H1 (cell line): ENCODE results near the gene PACC1. TPM values are rescaled to one million over a fixed set of nuclear protein-coding genes. Genes with fewer than 3 reads are reported as not detected.

Experiments used
- CTCF ChIA-PET: fragments of 300-600 bp; sonication (Branson Sonifier 250); formaldehyde crosslinking; loops from one replicate; lab custom pipeline; 2021; ENCODE audit not compliant: partially characterized antibody; lab: Charles Lee
- POLR2A ChIA-PET: fragments of 300-600 bp; sonication (Branson Sonifier 250); formaldehyde crosslinking; loops from one replicate; lab custom pipeline; 2021; ENCODE audit warnings: inconsistent platforms; ENCODE audit not compliant: partially characterized antibody; lab: Charles Lee
- DNase-seq, 2 experiments: peaks; one replicate each; pipeline versions ENCODE4 v3.0.0 to v3.0.0-alpha.2; 2010 to 2022; ENCODE audit warnings: low spot score in 2 of 2, low read depth in 1 of 2, mixed read lengths in 1 of 2
- FAIRE-seq: peaks from 2 replicates; lab custom pipeline; 2011; peaks lifted over from hg19 to GRCh38; lab: Jason Lieb, UNC
- H2AFZ ChIP-seq: 2 replicates; pipeline ENCODE4 v1.8.1; 2012; ENCODE audit warnings: low read length, inconsistent platforms
- H2AK5ac ChIP-seq: 2 replicates; pipeline ENCODE4 v1.6.1; 2013; ENCODE audit warnings: low read depth, low read length
- H2BK120ac ChIP-seq: replicated peaks from 2 replicates; pipeline ENCODE3; 2013; ENCODE audit warnings: low read depth, low read length, inconsistent platforms
- H2BK12ac ChIP-seq: 2 replicates; pipeline ENCODE4 v1.6.1; 2013; ENCODE audit warnings: low read depth, low read length
- H2BK15ac ChIP-seq: 2 replicates; pipeline ENCODE4 v1.6.1; 2013; ENCODE audit warnings: low read length
- H2BK20ac ChIP-seq: 2 replicates; pipeline ENCODE4 v1.6.1; 2013; ENCODE audit warnings: low read length
- H2BK5ac ChIP-seq: 2 replicates; pipeline ENCODE4 v1.6.1; 2013; ENCODE audit warnings: low read depth, low read length
- H3K14ac ChIP-seq: 2 replicates; pipeline ENCODE4 v1.6.1; 2013; ENCODE audit warnings: inconsistent platforms; ENCODE audit not compliant: insufficient read length
- H3K18ac ChIP-seq: 2 replicates; pipeline ENCODE4 v1.6.1; 2013; ENCODE audit warnings: low read length; ENCODE audit errors: extremely low read depth
- H3K23ac ChIP-seq: 2 replicates; pipeline ENCODE4 v1.6.1; 2013; ENCODE audit warnings: inconsistent platforms; ENCODE audit not compliant: insufficient read length
- H3K23me2 ChIP-seq: 2 replicates; pipeline ENCODE4 v1.6.1; 2013; ENCODE audit warnings: low read depth, low read length
- H3K27ac ChIP-seq: 2 replicates; pipeline ENCODE4 v1.6.1; 2011; ENCODE audit warnings: low read depth, low read length, inconsistent platforms
- H3K27me3 ChIP-seq, 4 experiments: replicated peaks in 1 of 4; 1 replicate in 1 of 4; 2 replicates in 3 of 4; pipeline versions ENCODE4 v1.6.1 to v1.8.1; 2011 to 2013; ENCODE audit warnings: low read length in 3 of 4, mild to moderate bottlenecking in 3 of 4, inconsistent platforms in 2 of 4, mixed read lengths in 2 of 4, moderate library complexity in 1 of 4; ENCODE audit not compliant: control insufficient read depth in 3 of 4, insufficient read depth in 3 of 4; ENCODE audit errors: extremely low read depth in 1 of 4
- H3K36me3 ChIP-seq, 4 experiments: 2 replicates each; pipeline versions ENCODE4 v1.6.1 to v1.8.1; 2011 to 2013; ENCODE audit warnings: mild to moderate bottlenecking in 4 of 4, low read length in 3 of 4, moderate library complexity in 2 of 4, control low read depth in 1 of 4, inconsistent platforms in 1 of 4; ENCODE audit not compliant: insufficient read depth in 4 of 4, control insufficient read depth in 2 of 4
- H3K4ac ChIP-seq: replicated peaks from 2 replicates; pipeline ENCODE3; 2013; ENCODE audit warnings: low read length, low read depth, mixed read lengths, inconsistent platforms; ENCODE audit not compliant: insufficient read length
- H3K4me1 ChIP-seq, 4 experiments: replicated peaks in 1 of 4; 1 replicate in 1 of 4; 2 replicates in 3 of 4; pipeline versions ENCODE4 v1.6.1 to v1.8.1; 2011 to 2013; ENCODE audit warnings: low read length in 3 of 4, inconsistent platforms in 2 of 4, mixed read lengths in 1 of 4; ENCODE audit not compliant: insufficient read depth in 4 of 4, control insufficient read depth in 3 of 4
- H3K4me2 ChIP-seq, 2 experiments: 2 replicates each; pipeline versions ENCODE4 v1.6.1 to v1.8.1; 2011 to 2013; ENCODE audit warnings: low read depth in 2 of 2, low read length in 2 of 2, control low read depth in 1 of 2, inconsistent platforms in 1 of 2, mild to moderate bottlenecking in 1 of 2; ENCODE audit not compliant: insufficient read depth in 1 of 2
- H3K4me3 ChIP-seq, 4 experiments: fragments of 200-600, 300-600 bp in 1 of 4; sonication (generic), shearing (Covaris generic), sonication (Bioruptor Twin) in 1 of 4; 2 replicates each; pipeline versions ENCODE4 v1.5.1 to v1.8.1; 2011 to 2016; ENCODE audit warnings: low read length in 4 of 4, low read depth in 3 of 4, control low read depth in 2 of 4, inconsistent platforms in 2 of 4, mild to moderate bottlenecking in 2 of 4, mixed read lengths in 1 of 4, moderate library complexity in 1 of 4; ENCODE audit not compliant: insufficient read depth in 2 of 4; ENCODE audit errors: extremely low read depth in 1 of 4
- H3K56ac ChIP-seq: replicated peaks from 2 replicates; pipeline ENCODE3; 2013; ENCODE audit warnings: low read depth, mild to moderate bottlenecking, mixed read lengths, low read length, inconsistent platforms; ENCODE audit not compliant: insufficient read length
- H3K79me1 ChIP-seq: 2 replicates; pipeline ENCODE4 v1.6.1; 2013; ENCODE audit warnings: low read depth, low read length, control low read depth
- H3K79me2 ChIP-seq, 2 experiments: 2 replicates each; pipeline versions ENCODE4 v1.6.1 to v1.8.1; 2012 to 2013; ENCODE audit warnings: low read length in 2 of 2, mild to moderate bottlenecking in 2 of 2, inconsistent platforms in 1 of 2; ENCODE audit not compliant: insufficient read depth in 2 of 2, control insufficient read depth in 1 of 2
- H3K9ac ChIP-seq, 4 experiments: replicated peaks in 1 of 4; 1 replicate in 1 of 4; 2 replicates in 3 of 4; pipeline versions ENCODE4 v1.6.1 to v1.8.1; 2011 to 2013; ENCODE audit warnings: low read depth in 3 of 4, low read length in 3 of 4, control low read depth in 2 of 4, mild to moderate bottlenecking in 2 of 4, moderate library complexity in 2 of 4, inconsistent platforms in 1 of 4; ENCODE audit errors: extremely low read depth in 1 of 4
- H3K9me3 ChIP-seq, 2 experiments: 2 replicates each; pipeline versions ENCODE4 v1.6.1 to v1.8.1; 2012 to 2013; ENCODE audit warnings: mild to moderate bottlenecking in 2 of 2, moderate library complexity in 2 of 2, control low read depth in 1 of 2, inconsistent platforms in 1 of 2, low read depth in 1 of 2, low read length in 1 of 2, mixed read lengths in 1 of 2; ENCODE audit not compliant: insufficient read depth in 2 of 2
- H4K20me1 ChIP-seq, 2 experiments: replicated peaks in 1 of 2; 2 replicates each; pipeline versions ENCODE3 to v1.8.1; 2011 to 2013; ENCODE audit warnings: inconsistent platforms in 2 of 2, low read length in 2 of 2, mild to moderate bottlenecking in 1 of 2; ENCODE audit not compliant: insufficient read depth in 2 of 2, control insufficient read depth in 1 of 2
- H4K5ac ChIP-seq: 2 replicates; pipeline ENCODE4 v1.6.1; 2013; ENCODE audit warnings: low read length, low read depth, mixed read lengths, inconsistent platforms; ENCODE audit not compliant: insufficient read length
- H4K8ac ChIP-seq: 2 replicates; pipeline ENCODE4 v1.8.0; 2013; ENCODE audit warnings: mild to moderate bottlenecking, moderate library complexity, low read length, inconsistent platforms; ENCODE audit not compliant: insufficient read depth; ENCODE audit errors: extremely low read depth
- H4K91ac ChIP-seq: replicated peaks from 2 replicates; pipeline ENCODE3; 2013; ENCODE audit warnings: low read length, mixed read lengths, inconsistent platforms; ENCODE audit not compliant: insufficient read length
- E2F6 ChIP-seq: IDR thresholded peaks from 2 replicates; pipeline ENCODE4 v1.6.1; 2012; ENCODE audit warnings: inconsistent platforms
- SAP30 ChIP-seq: fragments of 300-600 bp; sonication (generic); IDR thresholded peaks from 2 replicates; pipeline ENCODE4 v1.7.1; 2012; ENCODE audit warnings: low read length, moderate library complexity, mild to moderate bottlenecking, inconsistent platforms; ENCODE audit not compliant: insufficient read depth, insufficient replicate concordance
- WGBS, 2 experiments: shearing (Covaris generic) in 1 of 2; methylation state at CpG; one replicate each; pipeline versions ENCODE4 v1.1.6 to v1.1.7; 2013 to 2015; ENCODE audit warnings: low lambda C conversion rate in 2 of 2, mixed read lengths in 2 of 2, inconsistent platforms in 1 of 2, low coverage in 1 of 2, missing lambda C conversion rate in 1 of 2; ENCODE audit not compliant: insufficient replicate concordance in 2 of 2, insufficient coverage in 1 of 2, insufficient read length in 1 of 2; ENCODE audit errors: extremely low coverage in 1 of 2, missing lambda C conversion rate in 1 of 2; 5-methylcytosine and 5-hydroxymethylcytosine counted together
- polyA plus RNA-seq, 7 experiments: library from polyadenylated mRNA; depleted of rRNA in 3 of 7; stranded (reverse) in 5 of 7; unstranded in 2 of 7; fragments of >200 nt in 5 of 7; fragments of 200-250 nt in 2 of 7; gene quantifications; 1 replicate in 5 of 7; 2 replicates in 1 of 7; 4 replicates in 1 of 7; pipeline versions ENCODE4 v1.2.1 to v1.2.3, GENCODE V29; 2011 to 2013; ENCODE audit warnings: missing spikeins in 2 of 7, mixed read lengths in 2 of 7
- total RNA-seq: library from RNA; stranded (reverse); fragmentation: NEBNext Ultra II Directional; extraction: Animal tissue kit (Norgen Biotek cat#: 25700); gene quantifications from 2 replicates; pipeline ENCODE4 v1.2.1, GENCODE V29; 2021
- TF ChIP-seq, protein P1 (sequence below): IDR thresholded peaks from 2 replicates; pipeline ENCODE4 v1.6.1; 2011; ENCODE audit warnings: low read depth, mild to moderate bottlenecking, low read length; ENCODE audit not compliant: insufficient read depth

Gene PACC1
- total and polyA plus RNA-seq, 2 of the 8 experiments (the other 6 are each of a cell fraction or from before 2014, with no cell fraction given): 18.8 to 23.5 TPM

DNA sequence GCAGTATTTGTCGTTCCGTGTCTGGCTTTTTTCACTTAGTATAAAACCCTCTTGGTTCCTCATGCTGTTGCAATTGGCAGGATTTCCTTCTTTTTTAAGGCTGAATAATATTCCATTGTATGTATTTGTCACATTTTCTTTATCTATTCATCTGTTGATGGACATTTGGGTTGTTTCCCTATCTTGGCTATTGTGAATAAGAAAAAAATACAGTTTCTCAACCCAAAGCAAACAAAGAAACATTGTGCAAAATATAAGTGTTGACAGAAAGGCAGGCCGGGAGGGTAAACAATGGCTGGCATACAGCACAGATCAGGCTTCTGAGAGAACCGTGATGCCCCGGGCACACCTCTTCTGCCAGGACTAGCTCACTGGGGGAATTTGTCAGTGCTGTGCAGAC, 45.0 kb upstream of the PACC1 start:
- H2AFZ ChIP-seq: no peak overlapping the region
- no peak overlapping the region for H3K14ac ChIP-seq
- H4K91ac ChIP-seq: no peak overlapping the region
- FAIRE-seq: no peak
- H3K9me3 ChIP-seq: no peaks in the 10 kb centered on the region
- no peaks in the 10 kb centered on the region for H4K20me1 ChIP-seq
- H3K4me2 ChIP-seq: no peak overlapping the region
- H3K27me3 ChIP-seq: no peaks in the 10 kb centered on the region
- no peak overlapping the region for H3K27ac ChIP-seq
- no peak overlapping the region for H3K23ac ChIP-seq
- peaks cover 0 to 9% (median 1%) of the 10 kb centered on the region in 4 experiments; a peak in 2 of 7 replicates for H3K4me1 ChIP-seq
- no peak overlapping the region for H2BK120ac ChIP-seq
- H2AK5ac ChIP-seq: no peak overlapping the region
- H3K4ac ChIP-seq: no peak overlapping the region
- no peak for TF ChIP-seq SAP30
- no peak for TF ChIP-seq E2F6
- TF ChIP-seq, protein P1, sequence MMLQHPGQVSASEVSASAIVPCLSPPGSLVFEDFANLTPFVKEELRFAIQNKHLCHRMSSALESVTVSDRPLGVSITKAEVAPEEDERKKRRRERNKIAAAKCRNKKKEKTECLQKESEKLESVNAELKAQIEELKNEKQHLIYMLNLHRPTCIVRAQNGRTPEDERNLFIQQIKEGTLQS: no peak
- TF ChIP-seq, all 59 proteins: peak for 0
- H3K4me3 ChIP-seq: no peak overlapping the region
- no peaks in the 10 kb centered on the region for H3K79me2 ChIP-seq
- no peak overlapping the region for H4K5ac ChIP-seq
- H3K23me2 ChIP-seq: no peaks in the 10 kb centered on the region
- H3K18ac ChIP-seq: no peak overlapping the region
- no peak overlapping the region for H2BK20ac ChIP-seq
- DNase-seq: no peak
- no peak overlapping the region for H2BK15ac ChIP-seq
- no peak overlapping the region for H3K9ac ChIP-seq
- WGBS, 2 experiments: 90% methylated on average over 5 of the region's 5 CpGs; no CpG with 5 or more reads in 1 of the 2 experiments
- H3K36me3 ChIP-seq: no peaks in the 10 kb centered on the region
- ChIA-PET POLR2A (interaction anchor here (0.9 to 1.2 kb wide), 3 partner anchors 10 to 149 kb away, joined by 3 to 6 read pairs (median 3); partner anchors contain the start of gene ATF3), CTCF (interaction anchor here (0.6 to 7.2 kb wide), 11 partner anchors 10 to 260 kb away, joined by 3 to 143 read pairs (median 5); no protein-coding TSS in a partner anchor)
- no peak overlapping the region for H4K8ac ChIP-seq
- no peak overlapping the region for H2BK5ac ChIP-seq
- no peaks in the 10 kb centered on the region for H3K79me1 ChIP-seq
- no peak overlapping the region for H3K56ac ChIP-seq
- H2BK12ac ChIP-seq: no peak overlapping the region
